HG03520 (cell line): ENCODE measurements around the gene BAG5.
"Not testable (repeated sequence)": the region's sequence is repeated elsewhere in the genome, so short reads cannot be mapped to it uniquely, and the experiment has no call there.

Source experiments
- ATAC-seq: cut with Tn5 transposase; IDR thresholded peaks from one replicate; pipeline ENCODE4 v1.9.1; 2021; ENCODE audit warnings: mild to moderate bottlenecking, moderate library complexity; ENCODE audit not compliant: unreplicated experiment

BAG5 gene

GRCh38 chr14:103525430-103526246 is 36.8 kb downstream of the BAG5 start:
- ATAC-seq = not testable (repeated sequence)

- ATAC-seq = no peak
These were observed 38.2 kb downstream of the BAG5 start for GRCh38 chr14:103524002-103524935.

GRCh38 chr14:103523575-103523954 is 38.9 kb downstream of the BAG5 start:
- no peak for ATAC-seq

GRCh38 chr14:103522649-103523574 is 39.5 kb downstream of the BAG5 start, which contains the start of gene CKB:
CKB (minus strand) TSS chr14:103522830; CDS start chr14:103522493, 337 bp downstream.
- no peak for ATAC-seq

- no peak for ATAC-seq
These were observed 40.4 kb downstream of the BAG5 start for GRCh38 chr14:103521951-103522563.

- ATAC-seq = no peak
These were observed 41.0 kb downstream of the BAG5 start for GRCh38 chr14:103521438-103521950.

GRCh38 chr14:103520657-103521437 is 41.6 kb downstream of the BAG5 start:
- ATAC-seq = no peak

GRCh38 chr14:103520269-103520656 is 42.2 kb downstream of the BAG5 start:
- no peak for ATAC-seq

GRCh38 chr14:103519837-103520212 is 42.6 kb downstream of the BAG5 start:
- ATAC-seq = no peak

- no peak for ATAC-seq
These were observed 43.2 kb downstream of the BAG5 start for GRCh38 chr14:103519043-103519836.

- no peak for ATAC-seq
These were observed 43.9 kb downstream of the BAG5 start for GRCh38 chr14:103518422-103519042.

- ATAC-seq = no peak
These were observed 44.6 kb downstream of the BAG5 start for GRCh38 chr14:103517721-103518421.

GRCh38 chr14:103517174-103517566 is 45.3 kb downstream of the BAG5 start:
- no peak for ATAC-seq

GRCh38 chr14:103516426-103517173 is 45.9 kb downstream of the BAG5 start:
- no peak for ATAC-seq

GRCh38 chr14:103514596-103515421 is 47.6 kb downstream of the BAG5 start:
- no peak for ATAC-seq
